Aorta (tissue), 5 donors: ENCODE measurements around the gene OSGIN1. TPM values are rescaled to one million over a fixed set of nuclear protein-coding genes. Genes with fewer than 3 reads are reported as not detected.

ENCODE experiments used
- ATAC-seq: fragments of 200-7000 bp; cut with Tn5 transposase; one replicate; pipeline ENCODE4 v1.9.1; 2022; ENCODE audit warnings: moderate library complexity; ENCODE audit not compliant: low FRiP score
- DNase-seq, 2 donors: peaks; one replicate each; pipeline ENCODE4 v3.0.0-alpha.2; 2020
- H3K27ac ChIP-seq, 2 donors: one replicate each; pipeline ENCODE4 v1.5.1; 2013; ENCODE audit warnings: low read length in 2 of 2, mild to moderate bottlenecking in 2 of 2, moderate library complexity in 2 of 2, control low read depth in 1 of 2, inconsistent platforms in 1 of 2, low read depth in 1 of 2
- H3K27me3 ChIP-seq, 2 donors: one replicate each; pipeline ENCODE4 v1.6.1; 2013; ENCODE audit warnings: control low read depth in 1 of 2, low read length in 1 of 2, mild to moderate bottlenecking in 1 of 2, moderate library complexity in 1 of 2; ENCODE audit not compliant: insufficient read depth in 2 of 2, control insufficient read depth in 1 of 2
- H3K36me3 ChIP-seq, 2 donors: one replicate each; pipeline ENCODE4 v1.6.1; 2013; ENCODE audit warnings: control low read depth in 1 of 2, low read length in 1 of 2, mild to moderate bottlenecking in 1 of 2; ENCODE audit not compliant: insufficient read depth in 2 of 2, control insufficient read depth in 1 of 2
- H3K4me1 ChIP-seq, 2 donors: one replicate each; pipeline ENCODE4 v1.6.1; 2013; ENCODE audit warnings: low read length in 2 of 2, control low read depth in 1 of 2, mild to moderate bottlenecking in 1 of 2, moderate library complexity in 1 of 2; ENCODE audit not compliant: insufficient read depth in 2 of 2, control insufficient read depth in 1 of 2
- H3K4me3 ChIP-seq, 2 donors: one replicate each; pipeline ENCODE4 v1.5.1; 2013; ENCODE audit warnings: low read length in 2 of 2, control low read depth in 1 of 2, mild to moderate bottlenecking in 1 of 2
- H3K9me3 ChIP-seq: one replicate; pipeline ENCODE4 v1.6.1; 2013; ENCODE audit warnings: mild to moderate bottlenecking, low read length; ENCODE audit not compliant: control insufficient read depth
- WGBS, 2 donors: extraction: QIAGEN DNeasy Blood & Tissue Kit; methylation state at CpG; one replicate each; pipeline ENCODE4 v1.1.7; 2013; 5-methylcytosine and 5-hydroxymethylcytosine counted together
- intact Hi-C, 2 donors: fragments of 100-400 bp; cut with DNase I; formaldehyde crosslinking; loops; one replicate each; pipeline versions ENCODE4 v1.14.2 to v1.15.0; 2022
- polyA plus RNA-seq, 2 donors: library from polyadenylated mRNA; stranded (reverse); fragments of 200-250 nt; gene quantifications; one replicate each; pipeline ENCODE4 v1.2.3, GENCODE V29; 2013
- total RNA-seq, 2 donors: library from RNA; stranded (reverse); fragmentation: NEBNext Ultra II Directional; extraction: Animal tissue kit (Norgen Biotek cat#: 25700); gene quantifications; one replicate each; pipeline ENCODE4 v1.2.1, GENCODE V29; 2021
- donor health status: healthy with polysubstance abuse.
- donor health status: Bipolar disorder and iron deficiency.
- donor health status: DM: no; HTN: no; CAD: no.
- donor health status: DM: no; HTN: no; CAD: no.
- donor health status: DM: yes; HTN: yes; CAD: no.

Gene OSGIN1
- total and polyA plus RNA-seq, 4 donors: 10.0 to 13.7 (median 12.0) TPM

GRCh38 chr16:83932304-83932703, 20.7 kb upstream of the OSGIN1 start:
- H3K27me3 ChIP-seq: no peaks in the 10 kb centered on the region
- intact Hi-C loops: no loop called here
- no peaks in the 10 kb centered on the region for H3K4me1 ChIP-seq
- DNase-seq (peak in 1 of 2 donors; percentile 44), ATAC-seq (no peak)
- no peaks in the 10 kb centered on the region for H3K36me3 ChIP-seq
- H3K9me3 ChIP-seq: no peaks in the 10 kb centered on the region
- 93% methylated on average over 11 of the region's 11 CpGs for WGBS, 2 donors
- no peak overlapping the region for H3K27ac ChIP-seq
- H3K4me3 ChIP-seq: no peak overlapping the region

GRCh38 chr16:83932955-83933673, 19.9 kb upstream of the OSGIN1 start:
- intact Hi-C loops: no loop called here
- H3K4me1 ChIP-seq: no peaks in the 10 kb centered on the region
- no peaks in the 10 kb centered on the region for H3K9me3 ChIP-seq
- no peaks in the 10 kb centered on the region for H3K27me3 ChIP-seq
- no peak overlapping the region for H3K27ac ChIP-seq
- H3K36me3 ChIP-seq: no peaks in the 10 kb centered on the region
- 85 to 88% methylated on average over 25 of the region's 25 CpGs for WGBS, 2 donors
- no peak for DNase-seq
- H3K4me3 ChIP-seq: no peak overlapping the region
- ATAC-seq: no peak

- ATAC-seq (no peak), DNase-seq (no peak)
- H3K4me1 ChIP-seq: no peaks in the 10 kb centered on the region
- H3K27ac ChIP-seq: no peak overlapping the region
- no peaks in the 10 kb centered on the region for H3K9me3 ChIP-seq
- no peaks in the 10 kb centered on the region for H3K36me3 ChIP-seq
- intact Hi-C loops: no loop called here
- H3K27me3 ChIP-seq: no peaks in the 10 kb centered on the region
- 70 to 73% methylated on average over 28 of the region's 28 CpGs for WGBS, 2 donors
- H3K4me3 ChIP-seq: no peak overlapping the region
Measured at GRCh38 chr16:83933885-83934683, 19.0 kb upstream of the OSGIN1 start.

- intact Hi-C loops: no loop called here
- Histone ChIP-seq H3K27ac (no peak overlapping the region), H3K36me3 (no peaks in the 10 kb centered on the region), H3K9me3 (no peaks in the 10 kb centered on the region), H3K27me3 (no peaks in the 10 kb centered on the region), H3K4me1 (no peaks in the 10 kb centered on the region), H3K4me3 (no peak overlapping the region)
- 57 to 60% methylated on average over 12 of the region's 12 CpGs for WGBS, 2 donors
- ATAC-seq (no peak), DNase-seq (no peak)
Measured at GRCh38 chr16:83934684-83934977, 18.4 kb upstream of the OSGIN1 start.

GRCh38 chr16:83935005-83935857, 17.8 kb upstream of the OSGIN1 start:
- 87 to 90% methylated on average over 26 to 30 of the region's 30 CpGs for WGBS, 2 donors
- no peaks in the 10 kb centered on the region for H3K36me3 ChIP-seq
- no peak overlapping the region for H3K27ac ChIP-seq
- ATAC-seq (no peak), DNase-seq (no peak)
- H3K4me3 ChIP-seq: no peak overlapping the region
- H3K9me3 ChIP-seq: no peaks in the 10 kb centered on the region
- intact Hi-C loops: no loop called here
- H3K27me3 ChIP-seq: no peaks in the 10 kb centered on the region
- H3K4me1 ChIP-seq: no peaks in the 10 kb centered on the region

GRCh38 chr16:83935858-83936255, 17.2 kb upstream of the OSGIN1 start:
- H3K36me3 ChIP-seq: no peaks in the 10 kb centered on the region
- H3K4me1 ChIP-seq: no peaks in the 10 kb centered on the region
- H3K9me3 ChIP-seq: no peaks in the 10 kb centered on the region
- no peak overlapping the region for H3K27ac ChIP-seq
- 78 to 83% methylated on average over 10 of the region's 10 CpGs for WGBS, 2 donors
- H3K4me3 ChIP-seq: no peak overlapping the region
- DNase-seq: no peak
- H3K27me3 ChIP-seq: no peaks in the 10 kb centered on the region
- no peak for ATAC-seq
- intact Hi-C loops: no loop called here

DNA sequence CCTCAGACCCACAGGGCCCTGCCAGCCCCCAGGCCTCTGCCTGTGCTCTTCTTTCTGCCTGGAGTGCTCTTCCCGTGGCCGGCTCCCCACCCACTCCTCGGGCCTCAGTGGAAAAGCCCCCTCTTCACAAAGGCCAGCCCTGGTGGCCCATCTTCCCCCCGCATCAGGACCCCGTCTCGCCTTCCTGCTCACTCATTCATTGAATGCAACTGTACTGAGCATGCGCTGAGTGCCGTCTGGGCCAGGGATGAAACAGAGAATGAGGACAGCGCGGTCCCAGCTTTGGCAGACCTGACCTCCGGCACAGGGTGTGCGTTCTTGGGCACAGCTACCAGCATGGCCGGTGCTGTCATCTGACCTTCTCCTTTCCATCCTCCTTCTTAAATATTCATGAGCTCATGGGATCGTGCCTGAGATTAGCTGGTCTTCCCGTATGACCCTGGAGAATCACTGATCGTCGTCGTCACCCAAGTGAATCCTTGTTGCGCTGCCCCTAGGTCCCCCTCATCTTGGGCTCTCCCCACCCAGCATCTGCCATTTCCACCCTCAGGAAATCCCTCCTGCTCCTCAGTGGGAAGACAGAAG, 16.4 kb upstream of the OSGIN1 start:
- H3K9me3 ChIP-seq: no peaks in the 10 kb centered on the region
- no peaks in the 10 kb centered on the region for H3K36me3 ChIP-seq
- ATAC-seq (no peak), DNase-seq (peak in 1 of 2 donors; percentile 61)
- no peaks in the 10 kb centered on the region for H3K4me1 ChIP-seq
- intact Hi-C loops: no loop called here
- no peaks in the 10 kb centered on the region for H3K27me3 ChIP-seq
- no peak overlapping the region for H3K27ac ChIP-seq
- WGBS, 2 donors: 86 to 90% methylated on average over 19 of the region's 19 CpGs
- no peak overlapping the region for H3K4me3 ChIP-seq

- intact Hi-C loops: no loop called here
Measured at GRCh38 chr16:83937267-83937666, 15.8 kb upstream of the OSGIN1 start.

More at GRCh38 chr16:83937267-83937666, 15.8 kb upstream of the OSGIN1 start:
- Histone ChIP-seq H3K4me1 (no peaks in the 10 kb centered on the region), H3K27ac (no peak overlapping the region), H3K9me3 (no peaks in the 10 kb centered on the region), H3K4me3 (no peak overlapping the region), H3K36me3 (no peaks in the 10 kb centered on the region), H3K27me3 (no peaks in the 10 kb centered on the region)
- WGBS, 2 donors: 93 to 94% methylated on average over 2 of the region's 2 CpGs
- DNase-seq (no peak), ATAC-seq (no peak)
